SK-N-SH treated with all-trans-retinoic acid at 6 μM for 48 hours (cell line): ENCODE results near the gene OMG.

Experiments used
- ARNTL ChIP-seq: fragments of 450-650 bp; formaldehyde crosslinking; IDR thresholded peaks from 2 replicates; pipeline ENCODE4 v1.5.0; 2020; ENCODE audit warnings: low read depth, mild to moderate bottlenecking, moderate library complexity, borderline replicate concordance
- CREB5 ChIP-seq: fragments of 250-450 bp; sonication (Bioruptor Pico); IDR thresholded peaks from 2 replicates; pipeline ENCODE4 v1.5.1; 2020; ENCODE audit warnings: low read depth, mild to moderate bottlenecking, moderate library complexity
- GLIS3 ChIP-seq: fragments of 250-450 bp; sonication (Bioruptor Pico); IDR thresholded peaks from 2 replicates; pipeline ENCODE4 v1.5.0; 2020; ENCODE audit warnings: mild to moderate bottlenecking, moderate library complexity
- PATZ1 ChIP-seq: fragments of 250-450 bp; sonication (Bioruptor Pico); IDR thresholded peaks from 2 replicates; pipeline ENCODE4 v1.8.0; 2020; ENCODE audit warnings: mild to moderate bottlenecking, moderate library complexity, borderline replicate concordance
- PPARA ChIP-seq: fragments of 250-450 bp; sonication (Bioruptor Pico); IDR thresholded peaks from 2 replicates; pipeline ENCODE4 v1.5.0; 2020; ENCODE audit warnings: mild to moderate bottlenecking, borderline replicate concordance
- SNAI2 ChIP-seq: fragments of 250-450 bp; sonication (Bioruptor Pico); IDR thresholded peaks from 2 replicates; pipeline ENCODE4 v1.5.0; 2020; ENCODE audit warnings: mild to moderate bottlenecking, moderate library complexity
- ZFP30 ChIP-seq: fragments of 450-650 bp; formaldehyde crosslinking; IDR thresholded peaks from 2 replicates; pipeline ENCODE4 v1.5.0; 2022; ENCODE audit warnings: mild to moderate bottlenecking, moderate library complexity
- ZNF565 ChIP-seq: fragments of 450-650 bp; formaldehyde crosslinking; conservative IDR thresholded peaks from 2 replicates; pipeline ENCODE4 v1.5.0; 2020; ENCODE audit warnings: low read depth, mild to moderate bottlenecking, moderate library complexity

- no peak for TF ChIP-seq ARNTL
- no peak for TF ChIP-seq ZFP30
- TF ChIP-seq PATZ1 (CRISPR knock-in tag) = no peak
- no peak for TF ChIP-seq GLIS3 (CRISPR knock-in tag)
- no peak for TF ChIP-seq ZNF565 (CRISPR knock-in tag)
- no peak for TF ChIP-seq PPARA (CRISPR knock-in tag)
- TF ChIP-seq SNAI2 (CRISPR knock-in tag) = no peak
- no peak for TF ChIP-seq CREB5 (CRISPR knock-in tag)
Measured at GRCh38 chr17:31289790-31290189, 7.2 kb downstream of the OMG start.
